ENCODE results near the gene HCAR1.
"Not testable (repeated sequence)": the region's sequence is repeated elsewhere in the genome, so short reads cannot be mapped to it uniquely, and the experiment has no call there.

The HCAR1 gene

GRCh38 chr12:122725452-122726079, 5.1 kb downstream of the HCAR1 start:
- Histone ChIP-seq H3K79me2 (ENCODE audit: control insufficient read depth, insufficient read depth, low read length) (no peaks in the 10 kb centered on the region), H2AK5ac (ENCODE audit: low read length) (no peak overlapping the region), H3K36me3 (ENCODE audit: control insufficient read depth, insufficient read depth, low read length) (no peaks in the 10 kb centered on the region), H2BK120ac (ENCODE audit: low read depth, low read length) (no peak overlapping the region), H2BK5ac (ENCODE audit: low read length) (no peak overlapping the region), H3K4me1 (ENCODE audit: control insufficient read depth, low read depth, low read length) (no peaks in the 10 kb centered on the region), H3K27me3 (ENCODE audit: insufficient read depth, low read length, poor library complexity) (no peaks in the 10 kb centered on the region), H3K4ac (ENCODE audit: low read depth, low read length) (no peak overlapping the region), H3K4me2 (ENCODE audit: low read length) (no peak overlapping the region), H3K9ac (ENCODE audit: low read length) (no peak overlapping the region), H4K5ac (ENCODE audit: low read length) (no peak overlapping the region), H3K4me3 (ENCODE audit: low read length) (no peak overlapping the region), H3K23ac (ENCODE audit: low read length) (no peak overlapping the region), H2BK15ac (replicated peaks; ENCODE audit: low read depth) (no peak overlapping the region), H3K18ac (ENCODE audit: low read length) (no peak overlapping the region), H3K27ac (ENCODE audit: low read depth, low read length) (peak overlapping the region; percentile 74), H3K79me1 (ENCODE audit: low read length) (no peaks in the 10 kb centered on the region), H3K56ac (ENCODE audit: low read length) (peak overlapping the region; percentile 59), H4K8ac (ENCODE audit: low read depth, low read length) (no peak overlapping the region)
- no peak for DNase-seq
- WGBS (ENCODE audit: extremely low coverage, insufficient coverage, low lambda C conversion rate), result no CpG with 5 or more reads among the region's 6 CpGs

- no peak for DNase-seq
- Histone ChIP-seq H3K79me1 (ENCODE audit: low read length) (no peaks in the 10 kb centered on the region), H4K5ac (ENCODE audit: low read length) (no peak overlapping the region), H3K27ac (ENCODE audit: low read depth, low read length) (no peak overlapping the region), H3K4me3 (ENCODE audit: low read length) (no peak overlapping the region), H4K8ac (ENCODE audit: low read depth, low read length) (no peak overlapping the region), H2BK15ac (replicated peaks; ENCODE audit: low read depth) (no peak overlapping the region), H2BK120ac (ENCODE audit: low read depth, low read length) (no peak overlapping the region), H3K9ac (ENCODE audit: low read length) (no peak overlapping the region), H3K56ac (ENCODE audit: low read length) (no peak overlapping the region), H3K18ac (ENCODE audit: low read length) (peak overlapping the region; percentile 63), H3K23ac (ENCODE audit: low read length) (no peak overlapping the region), H3K4me2 (ENCODE audit: low read length) (no peak overlapping the region), H3K36me3 (ENCODE audit: control insufficient read depth, insufficient read depth, low read length) (no peaks in the 10 kb centered on the region), H2AK5ac (ENCODE audit: low read length) (no peak overlapping the region), H3K27me3 (ENCODE audit: insufficient read depth, low read length, poor library complexity) (no peaks in the 10 kb centered on the region), H2BK5ac (ENCODE audit: low read length) (no peak overlapping the region), H3K4ac (ENCODE audit: low read depth, low read length) (no peak overlapping the region), H3K79me2 (ENCODE audit: control insufficient read depth, insufficient read depth, low read length) (no peaks in the 10 kb centered on the region), H3K4me1 (ENCODE audit: control insufficient read depth, low read depth, low read length) (no peaks in the 10 kb centered on the region)
- WGBS (ENCODE audit: extremely low coverage, insufficient coverage, low lambda C conversion rate), result no CpG with 5 or more reads among the region's 12 CpGs
Observed at GRCh38 chr12:122724641-122725243, 5.9 kb downstream of the HCAR1 start.

- Histone ChIP-seq H3K79me1 (ENCODE audit: low read length) (no peaks in the 10 kb centered on the region), H3K23ac (ENCODE audit: low read length) (no peak overlapping the region), H3K18ac (ENCODE audit: low read length) (no peak overlapping the region), H3K27me3 (ENCODE audit: insufficient read depth, low read length, poor library complexity) (no peaks in the 10 kb centered on the region), H3K9ac (ENCODE audit: low read length) (no peak overlapping the region), H3K79me2 (ENCODE audit: control insufficient read depth, insufficient read depth, low read length) (no peaks in the 10 kb centered on the region), H3K4me2 (ENCODE audit: low read length) (no peak overlapping the region), H3K4me1 (ENCODE audit: control insufficient read depth, low read depth, low read length) (no peaks in the 10 kb centered on the region), H3K36me3 (ENCODE audit: control insufficient read depth, insufficient read depth, low read length) (no peaks in the 10 kb centered on the region), H2BK120ac (ENCODE audit: low read depth, low read length) (no peak overlapping the region), H4K8ac (ENCODE audit: low read depth, low read length) (no peak overlapping the region), H2BK5ac (ENCODE audit: low read length) (no peak overlapping the region), H3K4me3 (ENCODE audit: low read length) (no peak overlapping the region), H3K27ac (ENCODE audit: low read depth, low read length) (no peak overlapping the region), H3K4ac (ENCODE audit: low read depth, low read length) (no peak overlapping the region), H2AK5ac (ENCODE audit: low read length) (no peak overlapping the region), H4K5ac (ENCODE audit: low read length) (no peak overlapping the region), H3K56ac (ENCODE audit: low read length) (no peak overlapping the region), H2BK15ac (replicated peaks; ENCODE audit: low read depth) (no peak overlapping the region)
- DNase-seq, result no peak
- WGBS (ENCODE audit: extremely low coverage, insufficient coverage, low lambda C conversion rate), result no CpG with 5 or more reads among the region's 1 CpG
Observed at GRCh38 chr12:122722387-122722786, 8.3 kb downstream of the HCAR1 start.

- no peak overlapping the region for H2BK5ac ChIP-seq (ENCODE audit: low read length)
- WGBS (ENCODE audit: extremely low coverage, insufficient coverage, low lambda C conversion rate), result no CpG with 5 or more reads among the region's 11 CpGs
- H3K4ac ChIP-seq (ENCODE audit: low read depth, low read length), result no peak overlapping the region
- H2BK120ac ChIP-seq (ENCODE audit: low read depth, low read length), result no peak overlapping the region
- no peak overlapping the region for H4K8ac ChIP-seq (ENCODE audit: low read depth, low read length)
- no peak overlapping the region for H3K4me2 ChIP-seq (ENCODE audit: low read length)
- no peak overlapping the region for H3K56ac ChIP-seq (ENCODE audit: low read length)
- no peak overlapping the region for H4K5ac ChIP-seq (ENCODE audit: low read length)
- no peak for DNase-seq
- H3K4me3 ChIP-seq (ENCODE audit: low read length), result no peak overlapping the region
- H3K4me1 ChIP-seq (ENCODE audit: control insufficient read depth, low read depth, low read length), result no peaks in the 10 kb centered on the region
- no peaks in the 10 kb centered on the region for H3K36me3 ChIP-seq (ENCODE audit: control insufficient read depth, insufficient read depth, low read length)
- no peaks in the 10 kb centered on the region for H3K79me2 ChIP-seq (ENCODE audit: control insufficient read depth, insufficient read depth, low read length)
- H3K9ac ChIP-seq (ENCODE audit: low read length), result no peak overlapping the region
- no peak overlapping the region for H3K27ac ChIP-seq (ENCODE audit: low read depth, low read length)
- no peak overlapping the region for H3K18ac ChIP-seq (ENCODE audit: low read length)
- H3K27me3 ChIP-seq (ENCODE audit: insufficient read depth, low read length, poor library complexity), result no peaks in the 10 kb centered on the region
- H3K79me1 ChIP-seq (ENCODE audit: low read length), result no peaks in the 10 kb centered on the region
- H2AK5ac ChIP-seq (ENCODE audit: low read length), result no peak overlapping the region
- H2BK15ac ChIP-seq (replicated peaks; ENCODE audit: low read depth), result no peak overlapping the region
- no peak overlapping the region for H3K23ac ChIP-seq (ENCODE audit: low read length)
Observed at GRCh38 chr12:122721057-122721545, 9.5 kb downstream of the HCAR1 start.

GRCh38 chr12:122716658-122717057, 14.0 kb downstream of the HCAR1 start, which contains the start of gene HCAR3:
HCAR3 (minus strand) TSS chr12:122716811; CDS start chr12:122716737, 74 bp downstream.
- H4K8ac ChIP-seq (ENCODE audit: low read depth, low read length); H3K79me1 ChIP-seq (ENCODE audit: low read length); H2BK120ac ChIP-seq (ENCODE audit: low read depth, low read length); H3K4me3 ChIP-seq (ENCODE audit: low read length); H3K9ac ChIP-seq (ENCODE audit: low read length); H2BK15ac ChIP-seq (replicated peaks; ENCODE audit: low read depth); H3K27me3 ChIP-seq (ENCODE audit: insufficient read depth, low read length, poor library complexity); H3K4ac ChIP-seq (ENCODE audit: low read depth, low read length); H2AK5ac ChIP-seq (ENCODE audit: low read length); H3K79me2 ChIP-seq (ENCODE audit: control insufficient read depth, insufficient read depth, low read length); H3K27ac ChIP-seq (ENCODE audit: low read depth, low read length); H3K18ac ChIP-seq (ENCODE audit: low read length); H3K56ac ChIP-seq (ENCODE audit: low read length); H3K4me2 ChIP-seq (ENCODE audit: low read length); H3K23ac ChIP-seq (ENCODE audit: low read length); H4K5ac ChIP-seq (ENCODE audit: low read length); H2BK5ac ChIP-seq (ENCODE audit: low read length); H3K4me1 ChIP-seq (ENCODE audit: control insufficient read depth, low read depth, low read length); H3K36me3 ChIP-seq (ENCODE audit: control insufficient read depth, insufficient read depth, low read length); DNase-seq: not testable (repeated sequence)
- WGBS (ENCODE audit: extremely low coverage, insufficient coverage, low lambda C conversion rate), result no CpG with 5 or more reads among the region's 10 CpGs
